DOHH2 (cell line): ENCODE data around the gene HCRTR1.

Source experiments
- EZH2phosphoT487 ChIP-seq: fragments of 200-600 bp; sonication (generic); IDR thresholded peaks from 2 replicates; pipeline ENCODE4 v1.6.1; 2017; ENCODE audit warnings: borderline replicate concordance, mild to moderate bottlenecking, antibody characterized with exemption, low read length, moderate library complexity, mixed read lengths
- TF ChIP-seq, protein P1 (sequence below): fragments of 200-600 bp; sonication (generic); IDR thresholded peaks from one replicate; pipeline ENCODE4 v1.5.1; 2014; ENCODE audit warnings: antibody characterized with exemption, mild to moderate bottlenecking, low read depth, low read length; ENCODE audit not compliant: poor library complexity, severe bottlenecking

- TF ChIP-seq, protein P1, sequence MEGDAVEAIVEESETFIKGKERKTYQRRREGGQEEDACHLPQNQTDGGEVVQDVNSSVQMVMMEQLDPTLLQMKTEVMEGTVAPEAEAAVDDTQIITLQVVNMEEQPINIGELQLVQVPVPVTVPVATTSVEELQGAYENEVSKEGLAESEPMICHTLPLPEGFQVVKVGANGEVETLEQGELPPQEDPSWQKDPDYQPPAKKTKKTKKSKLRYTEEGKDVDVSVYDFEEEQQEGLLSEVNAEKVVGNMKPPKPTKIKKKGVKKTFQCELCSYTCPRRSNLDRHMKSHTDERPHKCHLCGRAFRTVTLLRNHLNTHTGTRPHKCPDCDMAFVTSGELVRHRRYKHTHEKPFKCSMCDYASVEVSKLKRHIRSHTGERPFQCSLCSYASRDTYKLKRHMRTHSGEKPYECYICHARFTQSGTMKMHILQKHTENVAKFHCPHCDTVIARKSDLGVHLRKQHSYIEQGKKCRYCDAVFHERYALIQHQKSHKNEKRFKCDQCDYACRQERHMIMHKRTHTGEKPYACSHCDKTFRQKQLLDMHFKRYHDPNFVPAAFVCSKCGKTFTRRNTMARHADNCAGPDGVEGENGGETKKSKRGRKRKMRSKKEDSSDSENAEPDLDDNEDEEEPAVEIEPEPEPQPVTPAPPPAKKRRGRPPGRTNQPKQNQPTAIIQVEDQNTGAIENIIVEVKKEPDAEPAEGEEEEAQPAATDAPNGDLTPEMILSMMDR, result no peak
- no peak for TF ChIP-seq EZH2phosphoT487
Observed at GRCh38 chr1:31574749-31575368, 42.6 kb upstream of the HCRTR1 start.
